PFSK-1 (cell line): ENCODE results near the gene IFITM2.

Experiments
- POLR2AphosphoS5 ChIP-seq: IDR thresholded peaks from 2 replicates; pipeline ENCODE4 v1.6.1; 2012; ENCODE audit warnings: low read depth, mild to moderate bottlenecking, control low read depth, low read length, moderate library complexity
- SIN3A ChIP-seq: IDR thresholded peaks from 2 replicates; pipeline ENCODE4 v1.6.1; 2012; ENCODE audit warnings: mild to moderate bottlenecking, low read length, moderate library complexity, borderline replicate concordance; ENCODE audit not compliant: insufficient read depth
- TAF1 ChIP-seq: IDR thresholded peaks from 2 replicates; pipeline ENCODE4 v1.6.1; 2012; ENCODE audit warnings: low read length, control low read depth, borderline replicate concordance; ENCODE audit not compliant: insufficient read depth
- TF ChIP-seq, protein P1 (sequence below), 2 experiments: IDR thresholded peaks; 2 replicates each; pipeline versions ENCODE4 v1.6.1 to v1.8.0; 2011 to 2012; ENCODE audit warnings: low read depth in 2 of 2, low read length in 2 of 2, control low read depth in 1 of 2, inconsistent platforms in 1 of 2, mild to moderate bottlenecking in 1 of 2, moderate library complexity in 1 of 2; ENCODE audit not compliant: insufficient read depth in 1 of 2

DNA sequence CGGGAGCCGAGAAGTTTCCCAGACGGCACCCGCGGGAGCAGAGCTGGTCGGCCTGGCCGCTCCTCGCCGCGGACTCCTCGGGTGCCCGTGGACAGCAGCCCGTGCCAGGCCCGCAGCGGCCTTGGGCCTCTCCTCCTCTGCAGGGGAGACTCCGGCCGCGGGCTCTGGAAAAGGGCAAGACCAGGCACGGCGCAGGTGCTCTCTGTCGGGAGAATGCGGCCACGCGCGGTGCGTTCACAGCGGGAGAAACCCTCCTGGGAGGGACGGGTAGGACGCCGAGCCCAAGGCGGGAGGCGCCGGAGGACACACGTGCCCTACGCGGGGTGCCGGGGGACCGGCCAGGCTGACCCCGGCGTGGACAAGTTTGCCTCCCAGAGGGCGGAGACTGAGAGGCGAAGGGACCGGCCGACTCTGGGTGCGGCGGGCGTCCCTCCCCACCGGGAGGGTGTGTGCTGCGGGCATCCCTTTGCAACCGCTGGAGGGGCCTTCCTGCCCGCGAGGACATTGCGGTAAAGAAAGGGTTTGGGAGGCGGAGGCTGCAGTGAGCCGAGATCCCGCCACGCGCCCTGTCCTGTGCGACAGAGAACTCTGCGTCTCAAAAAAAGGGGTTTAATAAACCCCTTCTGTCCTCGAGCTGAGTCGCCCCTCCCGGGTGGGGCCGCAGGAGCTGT lies 8.6 kb downstream of the IFITM2 start:
- TF ChIP-seq POLR2AphosphoS5 (no peak), TAF1 (no peak), SIN3A (no peak)
- TF ChIP-seq, protein P1, sequence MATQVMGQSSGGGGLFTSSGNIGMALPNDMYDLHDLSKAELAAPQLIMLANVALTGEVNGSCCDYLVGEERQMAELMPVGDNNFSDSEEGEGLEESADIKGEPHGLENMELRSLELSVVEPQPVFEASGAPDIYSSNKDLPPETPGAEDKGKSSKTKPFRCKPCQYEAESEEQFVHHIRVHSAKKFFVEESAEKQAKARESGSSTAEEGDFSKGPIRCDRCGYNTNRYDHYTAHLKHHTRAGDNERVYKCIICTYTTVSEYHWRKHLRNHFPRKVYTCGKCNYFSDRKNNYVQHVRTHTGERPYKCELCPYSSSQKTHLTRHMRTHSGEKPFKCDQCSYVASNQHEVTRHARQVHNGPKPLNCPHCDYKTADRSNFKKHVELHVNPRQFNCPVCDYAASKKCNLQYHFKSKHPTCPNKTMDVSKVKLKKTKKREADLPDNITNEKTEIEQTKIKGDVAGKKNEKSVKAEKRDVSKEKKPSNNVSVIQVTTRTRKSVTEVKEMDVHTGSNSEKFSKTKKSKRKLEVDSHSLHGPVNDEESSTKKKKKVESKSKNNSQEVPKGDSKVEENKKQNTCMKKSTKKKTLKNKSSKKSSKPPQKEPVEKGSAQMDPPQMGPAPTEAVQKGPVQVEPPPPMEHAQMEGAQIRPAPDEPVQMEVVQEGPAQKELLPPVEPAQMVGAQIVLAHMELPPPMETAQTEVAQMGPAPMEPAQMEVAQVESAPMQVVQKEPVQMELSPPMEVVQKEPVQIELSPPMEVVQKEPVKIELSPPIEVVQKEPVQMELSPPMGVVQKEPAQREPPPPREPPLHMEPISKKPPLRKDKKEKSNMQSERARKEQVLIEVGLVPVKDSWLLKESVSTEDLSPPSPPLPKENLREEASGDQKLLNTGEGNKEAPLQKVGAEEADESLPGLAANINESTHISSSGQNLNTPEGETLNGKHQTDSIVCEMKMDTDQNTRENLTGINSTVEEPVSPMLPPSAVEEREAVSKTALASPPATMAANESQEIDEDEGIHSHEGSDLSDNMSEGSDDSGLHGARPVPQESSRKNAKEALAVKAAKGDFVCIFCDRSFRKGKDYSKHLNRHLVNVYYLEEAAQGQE (IDR thresholded peaks at IDR 0.05; ENCODE audit: insufficient read depth in 1 of 2, low read depth in 2 of 2, low read length in 2 of 2), result no peak
